GM23248 (cell line): ENCODE results near the gene REC8.

Experiments used
- EZH2 ChIP-seq: fragments of 200-600 bp; sonication (generic); IDR thresholded peaks from 2 replicates; pipeline ENCODE4 v1.6.1; 2018; ENCODE audit warnings: antibody characterized with exemption, mild to moderate bottlenecking; ENCODE audit not compliant: insufficient read depth, poor library complexity, severe bottlenecking
- EZH2phosphoT487 ChIP-seq: fragments of 200-600 bp; sonication (generic); IDR thresholded peaks from 2 replicates; pipeline ENCODE4 v1.6.1; 2018; ENCODE audit warnings: antibody characterized with exemption, moderate library complexity, mild to moderate bottlenecking, low read depth; ENCODE audit not compliant: insufficient read depth

DNA sequence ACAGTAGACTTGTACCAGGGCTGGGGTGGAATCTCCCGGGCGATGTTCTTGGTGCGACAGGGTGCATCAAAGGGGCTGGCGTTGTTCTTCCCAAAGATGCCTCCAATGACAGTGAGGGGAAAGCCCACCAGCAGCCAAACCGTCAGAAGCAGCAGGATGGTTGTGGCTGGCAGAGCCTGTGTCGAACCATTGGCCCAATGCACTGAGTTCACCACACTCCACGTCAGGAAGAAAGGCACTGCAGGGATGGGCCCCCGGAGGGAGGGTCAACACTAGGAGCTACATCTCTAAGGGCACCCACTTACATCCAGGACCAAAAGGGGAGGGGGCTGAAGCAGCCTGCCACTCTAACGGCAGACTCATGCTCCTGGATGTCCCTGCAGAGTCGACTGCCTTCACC is 18.5 kb downstream of the REC8 start:
- TF ChIP-seq EZH2 (no peak), EZH2phosphoT487 (no peak)
